B cell (primary cell): ENCODE measurements around the gene IL20. TPM values are rescaled to one million over a fixed set of nuclear protein-coding genes. Genes with fewer than 3 reads are reported as not detected.
A peak's percentile ranks its signal among the peaks of the same experiment; 100 is the strongest.

ENCODE experiments used
- ATAC-seq: fragments of 200-7000 bp; cut with Tn5 transposase; one replicate; pipeline ENCODE4 v1.10.0; 2021; ENCODE audit warnings: low read depth, mild to moderate bottlenecking, moderate number of reproducible peaks, moderate library complexity
- CTCF ChIA-PET: fragments of 350-600 bp; sonication (Branson Sonifier 250); formaldehyde crosslinking; loops from one replicate; lab custom pipeline; 2021; ENCODE audit warnings: antibody characterized with exemption, inconsistent platforms; lab: Charles Lee
- POLR2A ChIA-PET: fragments of 350-600 bp; sonication (Branson Sonifier 250); formaldehyde crosslinking; loops from one replicate; lab custom pipeline; 2021; ENCODE audit warnings: antibody characterized with exemption; lab: Charles Lee
- DNase-seq: peaks from one replicate; pipeline ENCODE4 v3.0.0; 2013
- H2AFZ ChIP-seq: 2 replicates; pipeline ENCODE4 v1.6.1; 2012; ENCODE audit warnings: mild to moderate bottlenecking, low read depth, low read length; ENCODE audit not compliant: insufficient read depth, poor library complexity, severe bottlenecking
- H3K27ac ChIP-seq, 2 donors: 1 replicate in 1 of 2; 2 replicates in 1 of 2; pipeline ENCODE4 v1.5.1; 2012 to 2013; ENCODE audit warnings: low read length in 2 of 2, mild to moderate bottlenecking in 2 of 2, moderate library complexity in 1 of 2
- H3K27me3 ChIP-seq, 4 experiments: fragments of 200-600 bp in 1 of 4; sonication (generic) in 1 of 4; replicated peaks in 1 of 4; 1 replicate in 2 of 4; 2 replicates in 2 of 4; pipeline versions ENCODE4 v1.6.1 to v1.7.0; 2013 to 2016; ENCODE audit warnings: low read length in 3 of 4, mild to moderate bottlenecking in 2 of 4, mixed read lengths in 1 of 4, moderate library complexity in 1 of 4; ENCODE audit not compliant: insufficient read depth in 4 of 4, control insufficient read depth in 3 of 4; ENCODE audit errors: control extremely low read depth in 1 of 4
- H3K36me3 ChIP-seq, 2 experiments: replicated peaks in 1 of 2; 1 replicate in 1 of 2; 2 replicates in 1 of 2; pipeline versions ENCODE4 v1.6.1 to v1.7.1; 2013; ENCODE audit warnings: low read length in 1 of 2; ENCODE audit not compliant: insufficient read depth in 2 of 2, control insufficient read depth in 1 of 2; ENCODE audit errors: control extremely low read depth in 1 of 2, extremely low read depth in 1 of 2
- H3K4me1 ChIP-seq, 2 donors: fragments of 200-600 bp in 1 of 2; sonication (generic) in 1 of 2; 1 replicate in 1 of 2; 2 replicates in 1 of 2; pipeline versions ENCODE4 v1.5.1 to v1.6.1; 2013 to 2017; ENCODE audit warnings: low read length in 2 of 2; ENCODE audit not compliant: control insufficient read depth in 2 of 2, insufficient read depth in 2 of 2
- H3K4me2 ChIP-seq: replicated peaks from 2 replicates; pipeline ENCODE3; 2012; ENCODE audit warnings: mild to moderate bottlenecking, low read depth, low read length; ENCODE audit not compliant: poor library complexity, severe bottlenecking
- H3K4me3 ChIP-seq, 5 experiments: fragments of 200-600 bp in 1 of 5; sonication (generic) in 1 of 5; 1 replicate in 3 of 5; 2 replicates in 2 of 5; pipeline versions ENCODE4 v1.5.1 to v1.7.0; 2011 to 2016; ENCODE audit warnings: low read length in 4 of 5, mild to moderate bottlenecking in 4 of 5, low read depth in 2 of 5, control low read depth in 1 of 5, moderate library complexity in 1 of 5; ENCODE audit not compliant: insufficient read depth in 1 of 5; ENCODE audit errors: control extremely low read depth in 1 of 5, extremely low read depth in 1 of 5
- H3K79me2 ChIP-seq: fragments of 200-600 bp; sonication (generic); one replicate; pipeline ENCODE4 v1.6.0; 2016; ENCODE audit warnings: low read length; ENCODE audit not compliant: control insufficient read depth, insufficient read depth
- H3K9ac ChIP-seq: fragments of 200-600 bp; sonication (generic); 2 replicates; pipeline ENCODE4 v1.6.1; 2017; ENCODE audit warnings: mild to moderate bottlenecking, low read length, moderate library complexity
- H3K9me3 ChIP-seq, 3 donors: one replicate each; pipeline versions ENCODE4 v1.6.1 to v1.7.1; 2013; ENCODE audit warnings: low read length in 2 of 3; ENCODE audit not compliant: control insufficient read depth in 2 of 3, insufficient read depth in 1 of 3; ENCODE audit errors: control extremely low read depth in 1 of 3
- H4K20me1 ChIP-seq: 2 replicates; pipeline ENCODE4 v1.6.0; 2012; ENCODE audit warnings: mild to moderate bottlenecking, low read length; ENCODE audit not compliant: insufficient read depth, control insufficient read depth, poor library complexity, severe bottlenecking
- H3K27ac Mint-ChIP-seq: one replicate; pipeline ENCODE4 v1.8.0; 2021; ENCODE audit warnings: mixed read lengths
- H3K27me3 Mint-ChIP-seq: one replicate; pipeline ENCODE4 v1.8.0; 2021; ENCODE audit warnings: mixed read lengths
- H3K4me1 Mint-ChIP-seq: one replicate; pipeline ENCODE4 v1.8.0; 2021; ENCODE audit warnings: mixed read lengths
- H3K4me3 Mint-ChIP-seq: one replicate; pipeline ENCODE4 v1.8.0; 2021; ENCODE audit warnings: mixed read lengths
- H3K9me3 Mint-ChIP-seq: one replicate; pipeline ENCODE4 v1.8.0; 2022; ENCODE audit warnings: mixed read lengths; ENCODE audit not compliant: insufficient read depth
- EZH2 ChIP-seq: IDR thresholded peaks from 2 replicates; pipeline ENCODE4 v1.6.1; 2012; ENCODE audit warnings: borderline replicate concordance, low read depth, mild to moderate bottlenecking, moderate library complexity, low read length; ENCODE audit not compliant: insufficient read depth, poor library complexity, severe bottlenecking
- WGBS: methylation state at CpG from one replicate; pipeline ENCODE4 v1.1.5; 2013; ENCODE audit warnings: missing lambda C conversion rate; ENCODE audit not compliant: insufficient coverage; 5-methylcytosine and 5-hydroxymethylcytosine counted together
- intact Hi-C: fragments of 100-400 bp; cut with micrococcal nuclease; formaldehyde crosslinking; loops from one replicate; pipeline ENCODE4 v1.10.0; 2022
- polyA plus RNA-seq: library from polyadenylated mRNA; depleted of rRNA; stranded (reverse); fragments of >200 nt; gene quantifications from 2 replicates; pipeline ENCODE4 v1.2.3, GENCODE V29; 2012
- total RNA-seq, 2 donors: library from RNA; stranded (reverse); fragments of 120-200 nt in 1 of 2; gene quantifications; 1 replicate in 1 of 2; 2 replicates in 1 of 2; pipeline versions ENCODE4 v1.2.3 to v1.2.4, GENCODE V29; 2013 to 2022
- TF ChIP-seq, protein P1 (sequence below): fragments of 200-600 bp; IDR thresholded peaks from one replicate; pipeline ENCODE4 v1.8.0; 2022; ENCODE audit warnings: antibody characterized with exemption, mild to moderate bottlenecking

IL20 gene
- total and polyA plus RNA-seq, 2 donors (not counting 1 experiment from before 2014, with no cell fraction given), result not detected

DNA sequence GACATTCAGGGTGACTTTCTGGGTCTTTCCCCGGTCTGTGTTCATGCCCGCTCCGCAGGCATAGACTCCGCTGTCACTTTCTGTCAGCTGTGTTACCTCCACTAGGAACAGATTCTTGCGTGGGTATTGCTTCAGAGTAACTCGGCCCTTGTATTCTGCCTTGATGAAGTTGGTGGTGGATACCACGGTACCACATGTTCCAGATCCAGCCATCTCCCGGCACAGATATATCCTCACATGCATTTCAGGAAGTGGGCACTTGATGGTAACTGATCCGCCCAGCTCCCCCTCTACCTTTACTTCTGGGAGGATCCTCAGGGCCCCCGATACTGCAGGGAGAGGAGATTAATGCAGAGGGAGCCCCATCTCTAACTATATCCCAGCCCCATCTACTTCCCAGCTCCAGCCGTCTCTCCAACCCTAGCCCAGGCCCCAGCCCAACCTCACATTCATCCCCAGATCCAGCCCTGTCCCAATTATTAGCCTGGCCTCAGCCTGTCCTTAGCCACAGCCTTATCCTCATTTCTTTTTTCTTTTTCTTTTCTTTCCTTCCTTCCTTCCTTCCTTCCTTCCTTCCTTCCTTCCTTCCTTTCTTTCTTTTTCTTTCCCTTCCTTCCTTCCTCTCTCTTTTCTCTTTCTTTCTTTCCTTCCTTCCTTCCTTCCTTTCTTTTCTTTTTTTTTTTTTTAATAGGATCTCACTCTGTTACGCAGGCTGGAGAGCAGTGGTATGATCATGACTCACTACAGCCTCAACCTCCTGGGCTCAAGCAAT, 48.5 kb downstream of the IL20 start:
- peak overlapping the region; percentile 34 to 88 for H3K27ac ChIP-seq
- WGBS, result 92% methylated on average over 2 of the region's 12 CpGs
- H3K4me2 ChIP-seq, result peak overlapping the region; percentile 81

More for the DNA sequence above, 48.5 kb downstream of the IL20 start:
- Mint-ChIP-seq H3K27ac (peak overlapping the region; percentile 87), H3K9me3 (no peaks in the 10 kb centered on the region), H3K27me3 (no peaks in the 10 kb centered on the region), H3K4me1 (peaks cover 91% of the 10 kb centered on the region), H3K4me3 (no peak overlapping the region)
- CTCF ChIA-PET, result interaction anchor here (0.6 to 13.0 kb wide), 14 partner anchors 7 to 314 kb away, joined by 3 to 723 read pairs (median 29); partner anchors contain the start of genes FCMR and IL20
- Histone ChIP-seq H2AFZ (no peak overlapping the region), H3K9ac (peak overlapping the region; percentile 96), H3K27me3 (no peaks in the 10 kb centered on the region), H3K79me2 (peaks cover 98% of the 10 kb centered on the region), H3K4me1 (peaks cover 89 to 94% of the 10 kb centered on the region in 2 donors), H3K4me3 (peak overlapping the region in 4 of 5 experiments; percentile 4 to 99 (median 76)), H4K20me1 (peaks cover 100% of the 10 kb centered on the region), H3K36me3 (peaks cover 8 to 93% of the 10 kb centered on the region in 2 experiments), H3K9me3 (no peaks in the 10 kb centered on the region)
- DNase-seq (no peak), ATAC-seq (no peak)
- POLR2A ChIA-PET, result interaction anchor here (0.7 to 8.6 kb wide), 6 partner anchors 8 to 60 kb away, joined by 3 to 69 read pairs (median 11); partner anchors contain the start of gene FCMR
- no peak for TF ChIP-seq EZH2
- TF ChIP-seq, protein P1, sequence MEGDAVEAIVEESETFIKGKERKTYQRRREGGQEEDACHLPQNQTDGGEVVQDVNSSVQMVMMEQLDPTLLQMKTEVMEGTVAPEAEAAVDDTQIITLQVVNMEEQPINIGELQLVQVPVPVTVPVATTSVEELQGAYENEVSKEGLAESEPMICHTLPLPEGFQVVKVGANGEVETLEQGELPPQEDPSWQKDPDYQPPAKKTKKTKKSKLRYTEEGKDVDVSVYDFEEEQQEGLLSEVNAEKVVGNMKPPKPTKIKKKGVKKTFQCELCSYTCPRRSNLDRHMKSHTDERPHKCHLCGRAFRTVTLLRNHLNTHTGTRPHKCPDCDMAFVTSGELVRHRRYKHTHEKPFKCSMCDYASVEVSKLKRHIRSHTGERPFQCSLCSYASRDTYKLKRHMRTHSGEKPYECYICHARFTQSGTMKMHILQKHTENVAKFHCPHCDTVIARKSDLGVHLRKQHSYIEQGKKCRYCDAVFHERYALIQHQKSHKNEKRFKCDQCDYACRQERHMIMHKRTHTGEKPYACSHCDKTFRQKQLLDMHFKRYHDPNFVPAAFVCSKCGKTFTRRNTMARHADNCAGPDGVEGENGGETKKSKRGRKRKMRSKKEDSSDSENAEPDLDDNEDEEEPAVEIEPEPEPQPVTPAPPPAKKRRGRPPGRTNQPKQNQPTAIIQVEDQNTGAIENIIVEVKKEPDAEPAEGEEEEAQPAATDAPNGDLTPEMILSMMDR, result no peak
- intact Hi-C loops, result loop anchor here (10.0 kb wide), 1 partner anchor 439 kb away; the partner anchor contains the start of gene IKBKE
